ENCODE measurements around the gene TMEM147.

TMEM147 gene

DNA sequence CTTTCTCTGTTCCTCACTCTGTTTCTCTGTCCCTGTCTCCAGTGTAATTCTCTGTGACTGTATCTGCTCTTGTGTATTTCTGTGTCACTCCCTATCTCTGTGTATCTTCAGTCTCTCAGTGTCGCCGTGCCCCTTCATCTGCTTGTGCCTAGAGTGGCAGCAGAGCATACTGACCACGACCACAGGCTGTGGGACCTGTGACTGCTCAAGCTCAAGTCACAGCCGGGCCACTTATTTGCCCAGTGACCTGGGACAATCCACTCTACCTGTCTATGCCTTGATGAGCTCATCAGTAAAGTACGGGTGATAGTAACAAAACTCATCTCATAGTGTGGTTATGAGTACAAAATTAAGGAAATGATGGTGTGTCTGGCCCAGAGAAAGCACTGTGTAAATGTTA lies 8.7 kb downstream of the TMEM147 start:
- Histone ChIP-seq H3K27ac (replicated peaks) (no peak overlapping the region), H3K27me3 (ENCODE audit: insufficient read depth, poor library complexity, severe bottlenecking) (peaks cover 10% of the 10 kb centered on the region), H3K4me3 (replicated peaks; ENCODE audit: insufficient read depth, low read length) (no peak overlapping the region)
- no peak for TF ChIP-seq REST (IDR thresholded peaks at IDR 0.05; ENCODE audit: insufficient replicate concordance, low read depth)
- TF ChIP-seq SPI1 (IDR thresholded peaks at IDR 0.05; ENCODE audit: borderline replicate concordance, low read depth), result no peak
- TF ChIP-seq GABPA (IDR thresholded peaks at IDR 0.05; ENCODE audit: low read depth), result no peak
- TF ChIP-seq POLR2AphosphoS5 (IDR thresholded peaks at IDR 0.05; ENCODE audit: low read depth), result no peak
- no peak for TF ChIP-seq CTCF (IDR thresholded peaks at IDR 0.05; ENCODE audit: insufficient read depth, low read length)
- DNase-seq (ENCODE audit: low read depth in 1 of 2, low spot score in 1 of 2), result no peak

GRCh38 chr19:35555301-35556005 lies 10.0 kb downstream of the TMEM147 start:
- no peak for DNase-seq (ENCODE audit: low read depth in 1 of 2, low spot score in 1 of 2)
- Histone ChIP-seq H3K4me3 (replicated peaks; ENCODE audit: insufficient read depth, low read length) (no peak overlapping the region), H3K27me3 (ENCODE audit: insufficient read depth, poor library complexity, severe bottlenecking) (peaks cover 11% of the 10 kb centered on the region), H3K27ac (replicated peaks) (no peak overlapping the region)
- TF ChIP-seq REST (IDR thresholded peaks at IDR 0.05; ENCODE audit: insufficient replicate concordance, low read depth) (no peak), CTCF (IDR thresholded peaks at IDR 0.05; ENCODE audit: insufficient read depth, low read length) (no peak), GABPA (IDR thresholded peaks at IDR 0.05; ENCODE audit: low read depth) (no peak), POLR2AphosphoS5 (IDR thresholded peaks at IDR 0.05; ENCODE audit: low read depth) (no peak), SPI1 (IDR thresholded peaks at IDR 0.05; ENCODE audit: borderline replicate concordance, low read depth) (no peak)

- no peak for DNase-seq (ENCODE audit: low read depth in 1 of 2, low spot score in 1 of 2)
- TF ChIP-seq SPI1 (IDR thresholded peaks at IDR 0.05; ENCODE audit: borderline replicate concordance, low read depth), result no peak
- no peak for TF ChIP-seq POLR2AphosphoS5 (IDR thresholded peaks at IDR 0.05; ENCODE audit: low read depth)
- no peak for TF ChIP-seq CTCF (IDR thresholded peaks at IDR 0.05; ENCODE audit: insufficient read depth, low read length)
- no peak for TF ChIP-seq REST (IDR thresholded peaks at IDR 0.05; ENCODE audit: insufficient replicate concordance, low read depth)
- TF ChIP-seq GABPA (IDR thresholded peaks at IDR 0.05; ENCODE audit: low read depth), result no peak
- no peak overlapping the region for H3K27ac ChIP-seq (replicated peaks)
- H3K4me3 ChIP-seq (replicated peaks; ENCODE audit: insufficient read depth, low read length), result no peak overlapping the region
- H3K27me3 ChIP-seq (ENCODE audit: insufficient read depth, poor library complexity, severe bottlenecking), result peaks cover 11% of the 10 kb centered on the region
Measured at GRCh38 chr19:35556025-35556590, 10.7 kb downstream of the TMEM147 start.

All from HL-60 (cell line).